Neuron (in vitro differentiated cells): ENCODE results near the gene RAB8A.
"Not testable (repeated sequence)": the region's sequence is repeated elsewhere in the genome, so short reads cannot be mapped to it uniquely, and the experiment has no call there.

Experiments used
- H2AFZ ChIP-seq: one replicate; pipeline ENCODE4 v1.6.1; 2013; ENCODE audit warnings: low read depth, mild to moderate bottlenecking, inconsistent platforms, low read length, moderate library complexity
- H3K27me3 ChIP-seq: one replicate; pipeline ENCODE4 v1.6.1; 2013; ENCODE audit warnings: low read length; ENCODE audit not compliant: insufficient read depth
- H3K36me3 ChIP-seq: one replicate; pipeline ENCODE4 v1.6.1; 2013; ENCODE audit warnings: low read length; ENCODE audit not compliant: insufficient read depth
- H3K4me1 ChIP-seq: one replicate; pipeline ENCODE4 v1.6.1; 2013; ENCODE audit warnings: low read length; ENCODE audit not compliant: insufficient read depth
- H3K4me3 ChIP-seq: 2 replicates; pipeline ENCODE4 v1.5.1; 2013; ENCODE audit warnings: mild to moderate bottlenecking, low read length, moderate library complexity
- H3K9me3 ChIP-seq: one replicate; pipeline ENCODE4 v1.6.1; 2013; ENCODE audit warnings: low read length

RAB8A gene

DNA sequence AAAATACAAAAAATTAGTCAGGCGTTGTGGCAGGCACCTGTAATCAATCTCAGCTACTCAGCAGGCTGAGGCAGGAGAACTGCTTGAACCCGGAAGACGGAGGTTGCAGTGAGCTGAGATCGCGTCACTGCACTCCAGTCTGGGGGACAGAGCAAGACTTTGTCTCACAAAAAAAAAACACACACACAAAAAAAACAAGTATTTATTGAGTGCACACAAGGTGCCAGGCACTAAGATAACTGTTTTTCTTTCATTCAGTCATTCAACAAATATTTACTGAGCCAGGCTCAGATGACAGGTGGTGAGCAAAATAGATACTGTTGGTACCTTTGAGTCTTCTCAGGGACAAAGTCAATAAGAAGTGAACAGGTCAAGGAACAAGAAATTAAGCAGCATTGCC lies 55.4 kb downstream of the RAB8A start:
- H3K4me1 ChIP-seq, result no peaks in the 10 kb centered on the region
- H3K27me3 ChIP-seq, result peaks cover 2% of the 10 kb centered on the region
- no peak overlapping the region for H2AFZ ChIP-seq
- no peaks in the 10 kb centered on the region for H3K9me3 ChIP-seq
- no peak overlapping the region for H3K4me3 ChIP-seq
- H3K36me3 ChIP-seq, result no peaks in the 10 kb centered on the region

DNA sequence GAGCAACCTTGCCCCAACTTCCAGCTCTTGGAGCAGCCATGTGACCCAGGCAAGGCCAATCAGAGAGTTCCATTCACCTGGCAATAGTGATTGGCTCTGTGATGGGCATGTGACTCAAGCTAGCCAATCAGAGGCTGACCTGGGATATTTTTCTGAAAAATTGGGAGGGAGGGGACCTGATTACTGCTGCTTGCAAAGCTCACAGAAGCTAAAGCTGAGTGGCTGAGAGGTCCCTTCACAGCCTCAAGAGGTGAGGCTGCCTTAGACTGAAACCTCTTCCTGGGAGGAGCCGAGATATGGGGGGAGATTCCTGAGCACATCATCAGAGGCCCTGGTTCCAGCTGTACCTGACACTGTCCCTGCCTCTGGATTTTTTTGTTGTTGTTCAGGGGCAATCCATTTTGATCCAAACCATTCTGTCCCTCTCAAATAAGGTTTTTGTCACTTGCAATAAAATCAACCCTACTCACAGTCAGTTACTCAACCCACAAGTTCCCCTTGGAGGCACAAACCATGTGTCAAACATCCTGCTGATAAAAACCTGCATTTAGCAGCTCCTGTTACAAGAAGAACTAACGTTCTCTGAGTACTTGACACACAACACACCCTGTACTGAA lies 56.9 kb downstream of the RAB8A start:
- Histone ChIP-seq H2AFZ (no peak overlapping the region), H3K4me1 (no peaks in the 10 kb centered on the region), H3K9me3 (no peaks in the 10 kb centered on the region), H3K36me3 (no peaks in the 10 kb centered on the region), H3K4me3 (no peak overlapping the region), H3K27me3 (peaks cover 2% of the 10 kb centered on the region)

DNA sequence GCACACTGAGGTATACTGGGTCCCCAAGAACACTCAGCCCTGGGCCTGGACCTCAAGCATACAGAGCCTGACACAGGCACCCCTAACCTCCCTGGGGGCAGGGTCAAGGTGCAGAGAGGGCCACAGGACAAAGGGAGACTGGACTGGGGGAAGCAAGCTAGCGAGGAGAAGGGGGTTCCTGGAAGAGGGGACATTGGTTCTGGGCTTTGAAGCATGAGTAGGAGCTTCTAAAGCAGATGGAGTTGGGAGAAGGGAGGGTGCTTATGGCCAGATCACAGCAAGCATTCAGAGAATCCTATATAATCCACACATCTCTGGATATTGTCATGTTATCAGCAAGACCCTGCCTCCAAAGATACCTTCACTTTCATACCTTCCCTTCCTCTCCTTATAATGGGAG lies 58.4 kb downstream of the RAB8A start:
- no peaks in the 10 kb centered on the region for H3K27me3 ChIP-seq
- H3K9me3 ChIP-seq, result no peaks in the 10 kb centered on the region
- no peaks in the 10 kb centered on the region for H3K36me3 ChIP-seq
- H3K4me1 ChIP-seq, result no peaks in the 10 kb centered on the region
- no peak overlapping the region for H2AFZ ChIP-seq
- no peak overlapping the region for H3K4me3 ChIP-seq

DNA sequence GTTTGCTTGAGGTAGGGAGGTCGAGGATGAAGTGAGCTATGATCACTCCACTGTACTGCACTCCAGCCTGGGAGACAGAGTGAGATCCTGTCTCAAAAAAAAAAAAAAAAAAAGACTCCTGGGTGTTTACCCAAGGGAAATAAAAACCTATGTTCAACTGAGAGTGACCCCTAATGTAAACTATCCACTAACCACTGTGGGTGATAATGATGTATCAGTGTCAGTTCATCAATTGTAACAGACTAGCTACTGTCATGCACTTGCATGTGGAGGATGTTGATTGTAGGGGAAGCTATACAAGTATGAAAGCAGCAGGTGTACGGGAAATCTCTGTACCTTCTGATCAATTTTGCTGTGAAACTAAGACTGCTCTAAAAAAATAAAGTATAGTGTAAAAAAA lies 64.3 kb downstream of the RAB8A start:
- Histone ChIP-seq H3K9me3 (no peaks in the 10 kb centered on the region), H3K36me3 (no peaks in the 10 kb centered on the region), H3K4me1 (no peaks in the 10 kb centered on the region), H3K27me3 (no peaks in the 10 kb centered on the region), H3K4me3 (no peak overlapping the region), H2AFZ (no peak overlapping the region)

DNA sequence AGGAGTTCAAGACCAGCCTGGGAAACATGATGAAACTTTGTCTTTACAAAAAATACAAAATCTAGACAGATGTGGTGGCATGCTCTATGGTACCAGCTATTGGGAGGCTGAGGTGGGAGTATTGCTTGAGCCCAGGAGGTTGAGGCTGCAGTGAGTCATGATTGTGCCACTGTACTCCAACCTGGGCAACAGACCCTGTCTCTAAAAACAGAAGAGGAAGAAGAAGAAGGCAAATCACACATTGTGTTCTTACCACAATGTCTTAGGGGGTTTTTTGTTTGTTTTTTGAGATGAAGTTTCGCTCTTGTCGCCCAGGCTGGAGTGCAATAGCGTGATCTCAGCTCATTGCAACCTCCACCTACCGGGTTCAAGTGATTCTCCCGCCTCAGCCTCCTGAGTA lies 67.2 kb downstream of the RAB8A start:
- H2AFZ ChIP-seq, H3K4me1 ChIP-seq, H3K27me3 ChIP-seq, H3K9me3 ChIP-seq, H3K36me3 ChIP-seq, H3K4me3 ChIP-seq: not testable (repeated sequence)

DNA sequence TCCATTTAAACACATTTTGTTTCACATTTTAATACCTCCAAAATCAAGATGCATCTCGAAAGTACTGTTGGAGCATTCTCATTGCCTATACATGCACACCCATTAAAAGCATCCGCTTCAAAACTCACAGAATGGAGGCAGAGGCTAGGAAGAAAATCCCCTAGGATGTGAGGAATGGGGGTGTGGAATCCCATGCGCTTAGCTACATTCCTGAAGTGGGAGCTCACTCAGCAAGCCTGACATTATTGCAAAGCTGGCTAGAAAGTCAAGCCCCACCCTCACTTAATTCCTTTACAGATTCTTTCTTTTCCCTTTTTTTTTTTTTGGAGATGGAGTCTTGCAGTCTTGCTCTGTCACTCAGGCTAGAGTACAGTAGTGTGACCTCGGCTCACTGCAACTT lies 68.9 kb downstream of the RAB8A start:
- Histone ChIP-seq H3K4me3 (no peak overlapping the region), H3K4me1 (no peaks in the 10 kb centered on the region), H3K36me3 (no peaks in the 10 kb centered on the region)

More for the DNA sequence above, 68.9 kb downstream of the RAB8A start:
- Histone ChIP-seq H2AFZ (no peak overlapping the region), H3K27me3 (no peaks in the 10 kb centered on the region), H3K9me3 (no peaks in the 10 kb centered on the region)
